ENCODE data around the gene CD1D. TPM values are rescaled to one million over a fixed set of nuclear protein-coding genes. Genes with fewer than 3 reads are reported as not detected.
A peak's percentile ranks its signal among the peaks of the same experiment; 100 is the strongest.

The CD1D gene
- polyA plus RNA-seq, 1 of the 3 experiments (the other 2 are of a cell fraction), result not detected

DNA sequence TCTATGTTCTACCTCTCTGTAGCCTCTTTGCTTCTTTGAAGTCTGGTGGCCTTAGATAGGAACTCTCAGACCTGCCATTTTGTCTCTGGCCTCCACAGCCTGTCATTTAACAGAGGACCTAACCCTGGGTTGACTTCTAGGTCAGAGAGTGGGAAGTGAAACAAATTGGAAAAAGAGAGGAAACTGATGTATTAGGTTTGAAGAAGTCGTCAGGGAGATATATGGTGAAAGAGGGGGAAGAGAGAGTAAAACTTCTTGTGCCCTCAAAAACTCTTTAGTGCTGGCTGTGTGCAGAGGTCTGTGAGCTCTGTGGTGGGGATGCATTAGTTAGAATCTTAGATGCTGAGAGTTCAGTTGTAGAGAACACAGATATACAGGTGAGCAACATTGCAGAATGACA, 30.2 kb upstream of the CD1D start:
- Histone ChIP-seq H4K20me1 (ENCODE audit: insufficient read depth) (no peaks in the 10 kb centered on the region), H3K27me3 (ENCODE audit: insufficient read depth) (no peaks in the 10 kb centered on the region; the same call in 1 of the 2 replicates), H3K27ac (ENCODE audit: low read depth in 2 of 2, low read length in 1 of 2) (no peak overlapping the region), H2AFZ (ENCODE audit: low read depth) (peak overlapping the region; percentile 91), H3K9me2 (no peaks in the 10 kb centered on the region), H3F3A (replicated peaks; ENCODE audit: insufficient read depth) (no peaks in the 10 kb centered on the region), H3K9me3 (no peaks in the 10 kb centered on the region), H3K79me2 (ENCODE audit: insufficient read depth) (no peaks in the 10 kb centered on the region), H3K36me3 (replicated peaks in 1 of 2; ENCODE audit: control insufficient read depth in 1 of 2, insufficient read depth in 2 of 2, low read length in 1 of 2) (no peaks in the 10 kb centered on the region), H3K4me2 (no peak overlapping the region), H3K4me1 (ENCODE audit: control insufficient read depth in 1 of 2, insufficient read depth in 2 of 2, low read depth in 1 of 2, low read length in 1 of 2) (peaks cover 0 to 8% of the 10 kb centered on the region in 2 experiments; a peak in 2 of 4 replicates), H3K9ac (no peak overlapping the region), H3K4me3 (ENCODE audit: low read depth in 2 of 2, low read length in 1 of 2) (no peak overlapping the region)
- WGBS (ENCODE audit: low lambda C conversion rate), result 25% methylated on average over 1 of the region's 1 CpG
- CTCF ChIA-PET, result interaction anchor here (1.2 to 1.7 kb wide), 2 partner anchors 53 kb away, joined by 3 to 4 read pairs; no protein-coding TSS in a partner anchor
- DNase-seq, result no peak
- TF ChIP-seq ELF1 (IDR thresholded peaks at IDR 0.05) (no peak), SIN3A (IDR thresholded peaks at IDR 0.05; ENCODE audit: borderline replicate concordance, low read depth, low read length) (no peak), TEAD4 (IDR thresholded peaks at IDR 0.05; ENCODE audit: borderline replicate concordance, insufficient read depth) (no peak), YY1 (IDR thresholded peaks at IDR 0.05; ENCODE audit: low read depth) (no peak), TAF1 (IDR thresholded peaks at IDR 0.05; ENCODE audit: borderline replicate concordance, low read depth, low read length) (no peak), SMC3 (IDR thresholded peaks at IDR 0.05; ENCODE audit: low read depth, low read length) (no peak), POLR2AphosphoS5 (IDR thresholded peaks at IDR 0.05; ENCODE audit: low read depth, low read length) (no peak), MXI1 (IDR thresholded peaks at IDR 0.05; ENCODE audit: low read depth, low read length) (no peak), CHD2 (IDR thresholded peaks at IDR 0.05; ENCODE audit: low read length, partially characterized antibody) (no peak)
- TF ChIP-seq, protein P1, sequence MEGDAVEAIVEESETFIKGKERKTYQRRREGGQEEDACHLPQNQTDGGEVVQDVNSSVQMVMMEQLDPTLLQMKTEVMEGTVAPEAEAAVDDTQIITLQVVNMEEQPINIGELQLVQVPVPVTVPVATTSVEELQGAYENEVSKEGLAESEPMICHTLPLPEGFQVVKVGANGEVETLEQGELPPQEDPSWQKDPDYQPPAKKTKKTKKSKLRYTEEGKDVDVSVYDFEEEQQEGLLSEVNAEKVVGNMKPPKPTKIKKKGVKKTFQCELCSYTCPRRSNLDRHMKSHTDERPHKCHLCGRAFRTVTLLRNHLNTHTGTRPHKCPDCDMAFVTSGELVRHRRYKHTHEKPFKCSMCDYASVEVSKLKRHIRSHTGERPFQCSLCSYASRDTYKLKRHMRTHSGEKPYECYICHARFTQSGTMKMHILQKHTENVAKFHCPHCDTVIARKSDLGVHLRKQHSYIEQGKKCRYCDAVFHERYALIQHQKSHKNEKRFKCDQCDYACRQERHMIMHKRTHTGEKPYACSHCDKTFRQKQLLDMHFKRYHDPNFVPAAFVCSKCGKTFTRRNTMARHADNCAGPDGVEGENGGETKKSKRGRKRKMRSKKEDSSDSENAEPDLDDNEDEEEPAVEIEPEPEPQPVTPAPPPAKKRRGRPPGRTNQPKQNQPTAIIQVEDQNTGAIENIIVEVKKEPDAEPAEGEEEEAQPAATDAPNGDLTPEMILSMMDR (IDR thresholded peaks at IDR 0.05), result no peak
- TF ChIP-seq, protein P2, sequence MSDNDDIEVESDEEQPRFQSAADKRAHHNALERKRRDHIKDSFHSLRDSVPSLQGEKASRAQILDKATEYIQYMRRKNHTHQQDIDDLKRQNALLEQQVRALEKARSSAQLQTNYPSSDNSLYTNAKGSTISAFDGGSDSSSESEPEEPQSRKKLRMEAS (IDR thresholded peaks at IDR 0.05; ENCODE audit: low read depth), result no peak
- POLR2A ChIA-PET, result no interaction called here

DNA sequence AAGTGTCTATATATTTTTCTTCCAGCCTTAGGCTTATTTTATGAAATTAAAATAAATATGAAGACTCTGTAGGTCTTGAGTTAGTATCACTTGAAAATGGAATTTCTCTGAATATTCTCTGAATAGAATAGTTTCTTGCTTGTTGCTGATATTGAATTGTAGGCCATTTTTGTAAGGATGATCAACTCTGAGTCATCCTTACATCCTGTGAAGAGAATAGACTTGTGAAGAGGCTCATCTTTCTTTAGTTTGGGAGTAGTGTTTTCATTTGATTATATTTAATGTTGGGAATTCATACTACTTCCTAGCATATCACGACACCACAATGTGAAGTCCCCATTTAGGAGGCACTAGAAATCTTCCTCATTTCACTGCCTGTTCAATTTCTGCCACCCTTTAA, 27.5 kb upstream of the CD1D start:
- H3K4me1 ChIP-seq (ENCODE audit: control insufficient read depth in 1 of 2, insufficient read depth in 2 of 2, low read depth in 1 of 2, low read length in 1 of 2), result peaks cover 0 to 8% of the 10 kb centered on the region in 2 experiments; a peak in 2 of 4 replicates
- H3K9me3 ChIP-seq, result no peaks in the 10 kb centered on the region
- no peak overlapping the region for H3K4me3 ChIP-seq (ENCODE audit: low read depth in 2 of 2, low read length in 1 of 2)
- H4K20me1 ChIP-seq (ENCODE audit: insufficient read depth), result no peaks in the 10 kb centered on the region
- POLR2A ChIA-PET, result no interaction called here
- no peak overlapping the region for H3K9ac ChIP-seq
- H3F3A ChIP-seq (replicated peaks; ENCODE audit: insufficient read depth), result no peaks in the 10 kb centered on the region
- H3K27ac ChIP-seq (ENCODE audit: low read depth in 2 of 2, low read length in 1 of 2), result no peak overlapping the region
- CTCF ChIA-PET, result no interaction called here
- no peak overlapping the region for H3K4me2 ChIP-seq
- WGBS (ENCODE audit: low lambda C conversion rate), result 14% methylated on average over 1 of the region's 1 CpG
- H2AFZ ChIP-seq (ENCODE audit: low read depth), result peak overlapping the region; percentile 56; the same call in 1 of the 2 replicates
- H3K9me2 ChIP-seq, result no peaks in the 10 kb centered on the region
- H3K36me3 ChIP-seq (replicated peaks in 1 of 2; ENCODE audit: control insufficient read depth in 1 of 2, insufficient read depth in 2 of 2, low read length in 1 of 2), result no peaks in the 10 kb centered on the region
- peak; percentile 27; the same call in 1 of the 2 replicates for TF ChIP-seq FOSL2 (IDR thresholded peaks at IDR 0.05; ENCODE audit: borderline replicate concordance, low read depth)
- TF ChIP-seq TEAD4 (IDR thresholded peaks at IDR 0.05; ENCODE audit: borderline replicate concordance, insufficient read depth), result no peak
- TF ChIP-seq JUND (IDR thresholded peaks at IDR 0.05), result peak; percentile 20; the same call in 1 of the 2 replicates
- no peak for DNase-seq
- H3K27me3 ChIP-seq (ENCODE audit: insufficient read depth), result peaks cover 18% of the 10 kb centered on the region; the same call in 1 of the 2 replicates
- H3K79me2 ChIP-seq (ENCODE audit: insufficient read depth), result no peaks in the 10 kb centered on the region

Data from SK-N-SH (cell line).